Measurements from ENCODE around the gene C9orf85. TPM values are rescaled to one million over a fixed set of nuclear protein-coding genes. Genes with fewer than 3 reads are reported as not detected.

Gene C9orf85
- total RNA-seq, 1 donor = 11.2 TPM

GRCh38 chr9:71985297-71985911 is 74.0 kb downstream of the C9orf85 start:
- Histone ChIP-seq H3K9me3 (ENCODE audit: low read depth, low read length) (no peaks in the 10 kb centered on the region), H4K20me1 (ENCODE audit: insufficient read depth, low read length) (no peaks in the 10 kb centered on the region), H3K4me2 (ENCODE audit: insufficient read depth, low read length) (no peak overlapping the region), H3K79me2 (ENCODE audit: insufficient read depth, low read length) (no peaks in the 10 kb centered on the region), H3K4me1 (ENCODE audit: insufficient read depth, low read length) (peaks cover 10% of the 10 kb centered on the region), H3K27ac (ENCODE audit: low read depth, low read length) (no peak overlapping the region), H2AFZ (ENCODE audit: low read length) (no peak overlapping the region), H3K27me3 (ENCODE audit: insufficient read depth, low read length) (no peaks in the 10 kb centered on the region), H3K36me3 (ENCODE audit: insufficient read depth, low read length) (no peaks in the 10 kb centered on the region), H3K4me3 (ENCODE audit: insufficient read depth, low read length) (no peak overlapping the region)
- DNase-seq (ENCODE audit: insufficient read length, low spot score, missing footprints) = no peak
- TF ChIP-seq CTCF (IDR thresholded peaks at IDR 0.05; ENCODE audit: extremely low read depth, low read depth, low read length) = no peak

- H3K27me3 ChIP-seq (ENCODE audit: insufficient read depth, low read length) = no peaks in the 10 kb centered on the region
- no peaks in the 10 kb centered on the region for H4K20me1 ChIP-seq (ENCODE audit: insufficient read depth, low read length)
- H3K9me3 ChIP-seq (ENCODE audit: low read depth, low read length) = no peaks in the 10 kb centered on the region
- no peak overlapping the region for H3K4me3 ChIP-seq (ENCODE audit: insufficient read depth, low read length)
- H3K4me1 ChIP-seq (ENCODE audit: insufficient read depth, low read length) = peaks cover 12% of the 10 kb centered on the region
- H3K79me2 ChIP-seq (ENCODE audit: insufficient read depth, low read length) = no peaks in the 10 kb centered on the region
- no peak overlapping the region for H3K4me2 ChIP-seq (ENCODE audit: insufficient read depth, low read length)
- no peak overlapping the region for H3K27ac ChIP-seq (ENCODE audit: low read depth, low read length)
- no peak for TF ChIP-seq CTCF (IDR thresholded peaks at IDR 0.05; ENCODE audit: extremely low read depth, low read depth, low read length)
- DNase-seq (ENCODE audit: insufficient read length, low spot score, missing footprints) = no peak
- H2AFZ ChIP-seq (ENCODE audit: low read length) = no peak overlapping the region
- no peaks in the 10 kb centered on the region for H3K36me3 ChIP-seq (ENCODE audit: insufficient read depth, low read length)
Observed at GRCh38 chr9:71986900-71987299, 75.5 kb downstream of the C9orf85 start.

- no peaks in the 10 kb centered on the region for H3K36me3 ChIP-seq (ENCODE audit: insufficient read depth, low read length)
- no peaks in the 10 kb centered on the region for H3K79me2 ChIP-seq (ENCODE audit: insufficient read depth, low read length)
- no peak overlapping the region for H3K4me3 ChIP-seq (ENCODE audit: insufficient read depth, low read length)
- H3K27ac ChIP-seq (ENCODE audit: low read depth, low read length) = no peak overlapping the region
- H3K27me3 ChIP-seq (ENCODE audit: insufficient read depth, low read length) = no peaks in the 10 kb centered on the region
- H3K9me3 ChIP-seq (ENCODE audit: low read depth, low read length) = no peaks in the 10 kb centered on the region
- no peak for TF ChIP-seq CTCF (IDR thresholded peaks at IDR 0.05; ENCODE audit: extremely low read depth, low read depth, low read length)
- no peak overlapping the region for H3K4me2 ChIP-seq (ENCODE audit: insufficient read depth, low read length)
- no peak overlapping the region for H2AFZ ChIP-seq (ENCODE audit: low read length)
- peak; percentile 37 for DNase-seq (ENCODE audit: insufficient read length, low spot score, missing footprints)
- peaks cover 12% of the 10 kb centered on the region for H3K4me1 ChIP-seq (ENCODE audit: insufficient read depth, low read length)
- H4K20me1 ChIP-seq (ENCODE audit: insufficient read depth, low read length) = no peaks in the 10 kb centered on the region
Observed at GRCh38 chr9:71987471-71988371, 76.3 kb downstream of the C9orf85 start.

GRCh38 chr9:71990466-71990865 is 79.0 kb downstream of the C9orf85 start:
- Histone ChIP-seq H3K27ac (ENCODE audit: low read depth, low read length) (no peak overlapping the region), H3K4me3 (ENCODE audit: insufficient read depth, low read length) (no peak overlapping the region), H3K27me3 (ENCODE audit: insufficient read depth, low read length) (no peaks in the 10 kb centered on the region), H3K36me3 (ENCODE audit: insufficient read depth, low read length) (no peaks in the 10 kb centered on the region), H3K79me2 (ENCODE audit: insufficient read depth, low read length) (no peaks in the 10 kb centered on the region), H2AFZ (ENCODE audit: low read length) (no peak overlapping the region), H3K4me2 (ENCODE audit: insufficient read depth, low read length) (no peak overlapping the region), H4K20me1 (ENCODE audit: insufficient read depth, low read length) (no peaks in the 10 kb centered on the region), H3K9me3 (ENCODE audit: low read depth, low read length) (no peaks in the 10 kb centered on the region), H3K4me1 (ENCODE audit: insufficient read depth, low read length) (peaks cover 5% of the 10 kb centered on the region)
- no peak for TF ChIP-seq CTCF (IDR thresholded peaks at IDR 0.05; ENCODE audit: extremely low read depth, low read depth, low read length)
- peak; percentile 47 for DNase-seq (ENCODE audit: insufficient read length, low spot score, missing footprints)
